Measurements from ENCODE around the gene NAAA.
"Not testable (repeated sequence)": the region's sequence is repeated elsewhere in the genome, so short reads cannot be mapped to it uniquely, and the experiment has no call there.

Gene NAAA

DNA sequence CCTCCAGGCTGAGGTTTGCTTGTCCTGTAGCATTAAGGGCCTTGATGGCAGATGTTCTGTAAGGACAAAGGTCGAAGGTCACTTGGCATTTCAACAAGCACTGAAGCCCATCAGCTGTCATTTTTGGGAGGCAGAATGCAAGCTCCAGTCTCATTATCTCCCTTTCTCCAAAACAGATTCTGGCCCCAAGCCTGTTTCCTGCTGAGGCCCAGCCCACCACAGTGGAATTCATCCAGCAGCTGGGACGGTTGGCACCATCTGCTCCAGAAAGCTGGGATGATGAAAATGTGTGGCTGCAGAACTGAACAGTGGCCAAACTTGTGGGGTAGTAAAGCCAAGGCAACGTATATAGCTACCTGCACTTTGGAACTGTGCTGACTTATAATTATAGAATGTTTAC, 20.9 kb downstream of the NAAA start:
- Histone ChIP-seq H3K9me3 (ENCODE audit: control insufficient read depth, insufficient read depth, low read depth, low read length) (no peaks in the 10 kb centered on the region), H3K4me3 (ENCODE audit: low read depth, low read length) (no peak overlapping the region), H3K36me3 (ENCODE audit: control insufficient read depth, insufficient read depth, low read length) (peaks cover 5% of the 10 kb centered on the region; the same call in 1 of the 2 replicates), H3K27me3 (ENCODE audit: control insufficient read depth, insufficient read depth, low read length) (no peaks in the 10 kb centered on the region), H3K4me1 (ENCODE audit: control insufficient read depth, insufficient read depth, low read length) (peaks cover 4% of the 10 kb centered on the region; the same call in 1 of the 2 replicates), H3K9ac (ENCODE audit: low read length) (no peak overlapping the region), H3K27ac (ENCODE audit: low read depth, low read length) (no peak overlapping the region)

DNA sequence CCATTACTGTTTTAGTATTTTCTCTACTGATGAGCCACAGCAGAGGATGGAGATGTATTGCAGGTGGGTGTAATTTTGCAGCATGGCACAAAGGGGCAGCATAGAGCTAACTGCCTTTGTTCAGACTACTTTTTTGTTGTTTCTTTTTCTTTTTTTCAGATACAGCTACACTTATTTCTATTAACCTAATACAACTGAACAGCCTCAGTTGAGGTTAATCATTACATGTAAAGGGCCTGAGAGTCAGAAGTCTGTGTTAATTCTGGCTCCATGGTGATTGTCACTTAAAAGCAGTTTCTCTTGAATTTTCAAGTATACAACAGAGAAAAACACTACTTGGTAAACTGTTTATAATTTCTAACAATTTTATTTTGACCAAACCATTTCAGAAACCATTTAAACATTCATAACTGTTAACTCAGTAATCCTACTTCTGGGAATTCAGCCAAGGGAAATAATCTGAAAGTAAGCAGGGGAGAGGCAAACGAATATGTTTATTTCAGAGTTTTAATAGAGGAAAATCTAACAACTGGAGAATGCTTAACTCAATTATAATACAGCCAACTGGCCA, 24.6 kb downstream of the NAAA start:
- H3K36me3 ChIP-seq (ENCODE audit: control insufficient read depth, insufficient read depth, low read length) = peaks cover 5% of the 10 kb centered on the region; the same call in 1 of the 2 replicates

DNA sequence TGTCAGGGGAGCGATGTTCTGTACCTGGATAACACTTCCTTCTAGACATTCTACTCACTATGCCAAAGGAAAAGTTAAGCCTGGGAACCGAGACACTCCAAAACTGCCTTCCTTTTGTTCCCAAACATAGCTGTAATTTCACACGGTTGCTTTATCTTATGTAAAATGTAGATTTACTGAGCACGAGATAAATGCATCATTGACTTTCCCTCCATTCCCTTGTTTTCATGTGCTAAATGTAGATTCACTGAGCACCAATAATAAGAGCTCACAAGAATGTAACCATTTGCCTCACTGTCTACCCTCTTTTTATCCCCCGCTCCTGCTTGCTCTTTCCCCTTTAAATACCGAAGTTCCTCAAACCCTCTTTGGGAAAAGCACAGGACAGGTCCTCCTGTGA, 27.8 kb downstream of the NAAA start:
- no peaks in the 10 kb centered on the region for H3K27me3 ChIP-seq (ENCODE audit: control insufficient read depth, insufficient read depth, low read length)
- H3K36me3 ChIP-seq (ENCODE audit: control insufficient read depth, insufficient read depth, low read length) = no peaks in the 10 kb centered on the region

More for the DNA sequence above, 24.6 kb downstream of the NAAA start:
- Histone ChIP-seq H3K4me1 (ENCODE audit: control insufficient read depth, insufficient read depth, low read length) (no peaks in the 10 kb centered on the region), H3K9ac (ENCODE audit: low read length) (no peak overlapping the region), H3K9me3 (ENCODE audit: control insufficient read depth, insufficient read depth, low read depth, low read length) (peaks cover 8% of the 10 kb centered on the region), H3K27ac (ENCODE audit: low read depth, low read length) (no peak overlapping the region), H3K27me3 (ENCODE audit: control insufficient read depth, insufficient read depth, low read length) (no peaks in the 10 kb centered on the region), H3K4me3 (ENCODE audit: low read depth, low read length) (no peak overlapping the region)

DNA sequence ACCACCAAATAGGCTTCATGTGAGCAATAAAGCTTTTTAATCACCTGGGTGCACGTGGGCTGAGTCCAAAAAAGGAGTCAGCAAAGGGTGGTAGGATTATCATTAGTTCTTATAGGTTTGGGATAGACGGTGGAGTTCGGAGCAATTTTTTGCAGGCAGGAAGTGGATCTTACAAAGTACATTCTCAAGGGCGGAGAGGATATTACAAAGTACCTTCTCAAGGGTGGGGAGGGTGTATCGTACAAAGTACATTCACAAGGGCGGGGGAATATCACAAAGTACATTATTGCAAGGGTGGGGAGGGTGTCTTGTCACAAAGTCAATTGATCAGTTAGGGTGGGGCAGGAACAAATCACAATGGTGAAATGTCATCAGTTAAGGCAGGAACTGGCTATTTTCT, 30.0 kb downstream of the NAAA start:
- not testable (repeated sequence) for H3K9ac ChIP-seq (ENCODE audit: low read length); H3K27me3 ChIP-seq (ENCODE audit: control insufficient read depth, insufficient read depth, low read length); H3K4me3 ChIP-seq (ENCODE audit: low read depth, low read length); H3K36me3 ChIP-seq (ENCODE audit: control insufficient read depth, insufficient read depth, low read length); H3K27ac ChIP-seq (ENCODE audit: low read depth, low read length); H3K4me1 ChIP-seq (ENCODE audit: control insufficient read depth, insufficient read depth, low read length)
- H3K9me3 ChIP-seq (ENCODE audit: control insufficient read depth, insufficient read depth, low read depth, low read length) = peaks cover 24% of the 10 kb centered on the region

More for the DNA sequence above, 27.8 kb downstream of the NAAA start:
- H3K4me3 ChIP-seq (ENCODE audit: low read depth, low read length) = no peak overlapping the region
- peaks cover 24% of the 10 kb centered on the region for H3K9me3 ChIP-seq (ENCODE audit: control insufficient read depth, insufficient read depth, low read depth, low read length)
- H3K27ac ChIP-seq (ENCODE audit: low read depth, low read length) = no peak overlapping the region
- H3K9ac ChIP-seq (ENCODE audit: low read length) = no peak overlapping the region
- H3K4me1 ChIP-seq (ENCODE audit: control insufficient read depth, insufficient read depth, low read length) = no peaks in the 10 kb centered on the region

DNA sequence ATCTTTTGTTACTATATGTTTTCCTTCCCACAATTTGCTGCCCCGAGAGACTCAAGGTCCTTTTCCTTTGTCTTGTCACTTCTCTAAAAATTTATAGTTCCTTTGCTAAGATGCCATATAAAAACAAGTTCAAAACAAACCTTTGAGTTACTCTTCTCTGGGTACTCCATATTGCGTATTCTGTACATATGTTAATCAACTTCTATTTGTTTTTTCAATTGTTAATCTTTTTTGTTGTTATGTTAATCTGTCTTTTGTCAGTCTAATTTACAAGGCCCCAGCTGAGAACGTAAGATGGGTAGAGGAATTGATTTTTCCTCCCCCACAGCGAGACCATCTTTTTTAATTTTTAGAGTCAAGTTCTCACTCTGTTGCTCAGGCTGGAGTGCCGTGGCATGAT, 31.4 kb downstream of the NAAA start:
- H3K4me1 ChIP-seq (ENCODE audit: control insufficient read depth, insufficient read depth, low read length) = no peaks in the 10 kb centered on the region
- H3K27me3 ChIP-seq (ENCODE audit: control insufficient read depth, insufficient read depth, low read length) = no peaks in the 10 kb centered on the region
- no peaks in the 10 kb centered on the region for H3K36me3 ChIP-seq (ENCODE audit: control insufficient read depth, insufficient read depth, low read length)
- no peak overlapping the region for H3K4me3 ChIP-seq (ENCODE audit: low read depth, low read length)
- no peak overlapping the region; the same call in 1 of the 2 replicates for H3K27ac ChIP-seq (ENCODE audit: low read depth, low read length)
- peaks cover 24% of the 10 kb centered on the region for H3K9me3 ChIP-seq (ENCODE audit: control insufficient read depth, insufficient read depth, low read depth, low read length)
- H3K9ac ChIP-seq (ENCODE audit: low read length) = no peak overlapping the region

DNA sequence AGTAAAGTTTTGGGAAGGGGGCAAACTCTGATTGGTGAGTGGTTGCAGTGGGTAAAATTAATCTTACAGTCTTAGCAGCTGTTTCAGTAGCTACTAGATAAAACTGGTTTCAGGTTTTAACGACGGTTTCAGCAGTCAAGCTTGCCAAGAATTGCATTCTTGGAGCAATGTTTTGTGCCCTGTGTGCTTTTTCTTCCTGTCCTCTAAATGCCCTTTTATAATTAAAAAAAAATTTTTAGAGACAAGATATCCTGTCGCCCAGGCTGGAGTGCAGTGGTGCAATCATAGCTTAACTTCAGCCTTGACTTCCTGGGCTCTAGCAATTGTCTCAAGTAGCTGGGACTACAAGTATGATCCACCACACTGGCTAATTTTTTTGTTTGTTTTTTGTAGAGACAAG, 32.3 kb downstream of the NAAA start:
- Histone ChIP-seq H3K36me3 (ENCODE audit: control insufficient read depth, insufficient read depth, low read length) (no peaks in the 10 kb centered on the region), H3K9ac (ENCODE audit: low read length) (no peak overlapping the region), H3K4me3 (ENCODE audit: low read depth, low read length) (no peak overlapping the region), H3K27me3 (ENCODE audit: control insufficient read depth, insufficient read depth, low read length) (no peaks in the 10 kb centered on the region), H3K4me1 (ENCODE audit: control insufficient read depth, insufficient read depth, low read length) (no peaks in the 10 kb centered on the region), H3K9me3 (ENCODE audit: control insufficient read depth, insufficient read depth, low read depth, low read length) (peaks cover 24% of the 10 kb centered on the region), H3K27ac (ENCODE audit: low read depth, low read length) (no peak overlapping the region)

DNA sequence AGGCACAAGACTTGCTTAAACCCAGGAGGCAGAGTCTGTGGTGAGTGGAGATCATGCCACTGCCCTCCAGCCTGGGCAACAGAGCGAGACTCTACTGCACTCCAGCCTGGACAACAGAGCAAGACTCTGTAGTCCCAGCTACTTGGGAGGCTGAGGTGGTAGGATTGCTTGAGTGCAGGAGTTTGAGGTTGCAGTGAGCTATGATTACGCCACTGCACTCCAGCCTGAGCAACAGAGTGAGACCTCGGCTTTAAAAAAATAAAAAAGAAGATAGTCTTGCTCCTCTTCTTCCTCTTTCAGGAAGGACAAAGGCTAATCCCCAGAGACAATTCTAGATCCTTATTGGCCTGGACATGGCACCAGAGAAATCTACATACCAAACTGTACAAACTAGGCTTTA, 32.8 kb downstream of the NAAA start:
- no peak overlapping the region for H3K9ac ChIP-seq (ENCODE audit: low read length)
- H3K9me3 ChIP-seq (ENCODE audit: control insufficient read depth, insufficient read depth, low read depth, low read length) = peaks cover 24% of the 10 kb centered on the region
- H3K36me3 ChIP-seq (ENCODE audit: control insufficient read depth, insufficient read depth, low read length) = no peaks in the 10 kb centered on the region
- no peaks in the 10 kb centered on the region for H3K27me3 ChIP-seq (ENCODE audit: control insufficient read depth, insufficient read depth, low read length)
- H3K4me1 ChIP-seq (ENCODE audit: control insufficient read depth, insufficient read depth, low read length) = no peaks in the 10 kb centered on the region
- H3K4me3 ChIP-seq (ENCODE audit: low read depth, low read length) = no peak overlapping the region
- no peak overlapping the region for H3K27ac ChIP-seq (ENCODE audit: low read depth, low read length)

DNA sequence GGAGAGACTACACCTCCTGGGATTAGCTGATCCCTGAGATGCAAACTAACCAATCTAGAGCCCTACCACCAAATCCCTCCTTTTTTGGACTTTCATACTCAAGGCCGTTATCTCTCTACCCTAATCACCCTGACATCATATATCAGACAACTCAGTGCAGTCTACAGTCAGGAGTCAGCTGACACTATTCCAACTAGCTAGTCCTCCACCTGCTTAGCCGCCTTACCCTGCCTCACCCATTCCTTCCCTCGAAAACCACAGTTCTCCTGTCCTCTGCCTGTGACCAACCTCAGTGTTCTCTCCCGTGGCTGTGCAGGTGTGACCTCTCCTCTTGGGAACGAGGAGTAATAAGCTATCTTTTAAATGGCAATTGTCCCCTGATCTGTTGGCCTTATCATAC, 36.7 kb downstream of the NAAA start:
- Histone ChIP-seq H3K27ac (ENCODE audit: low read depth, low read length) (no peak overlapping the region), H3K36me3 (ENCODE audit: control insufficient read depth, insufficient read depth, low read length) (no peaks in the 10 kb centered on the region), H3K9ac (ENCODE audit: low read length) (no peak overlapping the region)

DNA sequence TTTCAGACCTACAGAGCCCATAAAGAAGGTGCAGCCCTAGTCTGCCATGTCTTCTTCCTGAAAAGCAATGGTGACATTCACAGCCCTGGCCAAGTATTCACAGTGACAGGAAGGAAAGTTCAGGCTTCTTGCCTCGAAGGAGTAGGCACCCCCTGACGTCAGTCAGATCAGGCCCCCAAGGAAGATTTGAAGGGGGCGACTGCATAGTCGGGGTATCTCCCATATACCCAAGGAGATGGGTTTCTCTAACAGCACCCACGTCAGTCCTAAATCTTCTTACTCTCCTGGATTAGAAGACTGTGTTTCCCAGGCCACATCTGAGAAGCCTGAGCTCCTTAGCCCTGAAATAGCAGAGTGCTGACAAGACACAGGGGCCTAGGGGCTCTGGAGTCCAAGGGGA, 38.5 kb downstream of the NAAA start, which contains the start of gene PPEF2:
PPEF2 (minus strand) TSS at position 101 of the 400 bp plus-strand sequence. CDS start 6,127 bp downstream, outside the sequence.
- Histone ChIP-seq H3K9ac (ENCODE audit: low read length) (no peak within 1 kb of the TSS), H3K27ac (ENCODE audit: low read depth, low read length) (no peak within 1 kb of the TSS)

More for the DNA sequence above, 36.7 kb downstream of the NAAA start:
- Histone ChIP-seq H3K4me1 (ENCODE audit: control insufficient read depth, insufficient read depth, low read length) (no peaks in the 10 kb centered on the region), H3K4me3 (ENCODE audit: low read depth, low read length) (no peak overlapping the region), H3K9me3 (ENCODE audit: control insufficient read depth, insufficient read depth, low read depth, low read length) (peaks cover 2% of the 10 kb centered on the region; the same call in 1 of the 2 replicates), H3K27me3 (ENCODE audit: control insufficient read depth, insufficient read depth, low read length) (no peaks in the 10 kb centered on the region)

DNA sequence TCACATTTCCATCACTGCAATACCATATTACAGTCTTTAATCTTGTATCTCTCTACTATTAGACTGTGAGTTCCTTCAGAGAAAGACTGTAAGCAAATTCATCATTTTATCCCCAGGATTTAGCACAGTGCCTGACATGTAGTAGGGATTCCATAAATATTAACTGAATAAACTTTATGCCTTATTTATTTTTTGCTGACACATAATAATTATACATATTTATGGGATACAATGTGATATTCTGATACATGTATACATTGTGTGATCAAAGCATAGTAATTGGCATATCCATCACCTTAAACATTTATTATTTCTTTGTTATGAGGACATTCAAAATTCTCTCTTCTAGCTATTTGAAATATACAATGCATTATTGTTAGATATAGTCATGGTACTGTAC, 42.3 kb downstream of the NAAA start:
- Histone ChIP-seq H3K27ac (ENCODE audit: low read depth, low read length) (no peak overlapping the region), H3K9me3 (ENCODE audit: control insufficient read depth, insufficient read depth, low read depth, low read length) (peaks cover 24% of the 10 kb centered on the region), H3K4me1 (ENCODE audit: control insufficient read depth, insufficient read depth, low read length) (no peaks in the 10 kb centered on the region), H3K4me3 (ENCODE audit: low read depth, low read length) (no peak overlapping the region), H3K36me3 (ENCODE audit: control insufficient read depth, insufficient read depth, low read length) (no peaks in the 10 kb centered on the region), H3K9ac (ENCODE audit: low read length) (no peak overlapping the region), H3K27me3 (ENCODE audit: control insufficient read depth, insufficient read depth, low read length) (no peaks in the 10 kb centered on the region)

More for the DNA sequence above, 38.5 kb downstream of the NAAA start, which contains the start of gene PPEF2:
- H3K4me3 ChIP-seq (ENCODE audit: low read depth, low read length) = no peak within 1 kb of the TSS
- no peaks in the 10 kb centered on the region for H3K27me3 ChIP-seq (ENCODE audit: control insufficient read depth, insufficient read depth, low read length)
- H3K4me1 ChIP-seq (ENCODE audit: control insufficient read depth, insufficient read depth, low read length) = no peaks in the 10 kb centered on the region
- H3K9me3 ChIP-seq (ENCODE audit: control insufficient read depth, insufficient read depth, low read depth, low read length) = peaks cover 13% of the 10 kb centered on the region
- no peaks in the 10 kb centered on the region for H3K36me3 ChIP-seq (ENCODE audit: control insufficient read depth, insufficient read depth, low read length)

DNA sequence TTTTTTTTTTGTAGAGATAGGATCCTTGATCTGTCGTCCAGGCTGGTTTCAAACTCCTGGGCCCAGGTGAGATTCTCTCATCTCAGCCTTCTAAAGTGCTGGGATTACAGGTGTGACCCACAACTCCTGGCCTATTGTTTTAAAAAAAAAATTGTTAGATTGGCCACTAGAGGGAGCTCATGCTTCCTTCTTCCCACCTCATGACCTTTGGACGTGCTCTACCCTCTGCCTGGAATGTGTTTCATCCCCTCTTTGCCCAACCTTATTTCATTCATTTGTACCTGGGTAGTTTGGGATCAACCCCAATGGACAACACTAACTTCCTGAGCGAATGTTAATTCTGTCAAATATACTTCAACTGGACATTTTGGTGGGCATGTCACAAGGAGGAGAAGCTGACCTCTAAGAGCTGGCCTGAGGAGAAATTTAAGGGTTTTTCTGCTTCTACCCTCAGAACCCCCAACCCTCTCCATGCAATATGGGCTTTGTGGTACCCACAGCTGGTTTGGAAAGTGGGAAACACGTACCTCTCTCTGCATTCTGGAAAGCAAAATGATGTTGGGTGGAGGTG, 45.0 kb downstream of the NAAA start:
- Histone ChIP-seq H3K27ac (ENCODE audit: low read depth, low read length) (no peak overlapping the region), H3K9ac (ENCODE audit: low read length) (no peak overlapping the region), H3K36me3 (ENCODE audit: control insufficient read depth, insufficient read depth, low read length) (no peaks in the 10 kb centered on the region), H3K4me3 (ENCODE audit: low read depth, low read length) (no peak overlapping the region), H3K9me3 (ENCODE audit: control insufficient read depth, insufficient read depth, low read depth, low read length) (peaks cover 24% of the 10 kb centered on the region), H3K27me3 (ENCODE audit: control insufficient read depth, insufficient read depth, low read length) (no peaks in the 10 kb centered on the region), H3K4me1 (ENCODE audit: control insufficient read depth, insufficient read depth, low read length) (no peaks in the 10 kb centered on the region)
